Activated CD4-positive, alpha-beta T cell treated with anti-CD3 and anti-CD28 coated beads, Interleukin-2, amount 50 U/mL, for 24 hours (primary cell): Measurements from ENCODE around the gene HYDIN.

ENCODE experiments used
- DNase-seq, 2 donors: peaks; one replicate each; pipeline ENCODE4 v3.0.0-alpha.2; 2020; ENCODE audit warnings: low read depth in 1 of 2, low spot score in 1 of 2

HYDIN gene

GRCh38 chr16:70793851-70794502 is 436.5 kb downstream of the HYDIN start:
- no peak for DNase-seq

- no peak for DNase-seq
These were observed 439.7 kb downstream of the HYDIN start for GRCh38 chr16:70790815-70791214.

GRCh38 chr16:70789595-70790447 is 440.7 kb downstream of the HYDIN start:
- no peak for DNase-seq

GRCh38 chr16:70788668-70789594 is 441.6 kb downstream of the HYDIN start:
- no peak for DNase-seq

- DNase-seq, result no peak
These were observed 444.3 kb downstream of the HYDIN start for GRCh38 chr16:70786020-70786755.

GRCh38 chr16:70784692-70785555 is 445.6 kb downstream of the HYDIN start:
- no peak for DNase-seq

GRCh38 chr16:70782237-70782636 is 448.3 kb downstream of the HYDIN start:
- DNase-seq, result no peak

GRCh38 chr16:70781800-70782199 is 448.7 kb downstream of the HYDIN start:
- no peak for DNase-seq

GRCh38 chr16:70780546-70780945 is 450.0 kb downstream of the HYDIN start:
- DNase-seq, result no peak

- no peak for DNase-seq
These were observed 451.2 kb downstream of the HYDIN start for GRCh38 chr16:70779361-70779760.

GRCh38 chr16:70778901-70779309 is 451.6 kb downstream of the HYDIN start:
- DNase-seq, result no peak

- no peak for DNase-seq
These were observed 452.5 kb downstream of the HYDIN start for GRCh38 chr16:70777973-70778406.

- no peak for DNase-seq
These were observed 453.0 kb downstream of the HYDIN start for GRCh38 chr16:70777496-70777895.

GRCh38 chr16:70775399-70775798 is 455.1 kb downstream of the HYDIN start:
- DNase-seq, result no peak

GRCh38 chr16:70774261-70774660 is 456.3 kb downstream of the HYDIN start:
- no peak for DNase-seq

- no peak for DNase-seq
These were observed 458.0 kb downstream of the HYDIN start for GRCh38 chr16:70772493-70772892.

GRCh38 chr16:70770626-70771552 is 459.6 kb downstream of the HYDIN start:
- peak; percentile 24 to 36 for DNase-seq

GRCh38 chr16:70770291-70770625 is 460.3 kb downstream of the HYDIN start:
- DNase-seq, result no peak

GRCh38 chr16:70769761-70770160 is 460.8 kb downstream of the HYDIN start:
- DNase-seq, result no peak
